ENCODE measurements around the gene SNX33. TPM values are rescaled to one million over a fixed set of nuclear protein-coding genes. Genes with fewer than 3 reads are reported as not detected.
A peak's percentile ranks its signal among the peaks of the same experiment; 100 is the strongest.

Gene SNX33
- total RNA-seq, 1 donor from 2014 or later = 36.3 TPM

DNA sequence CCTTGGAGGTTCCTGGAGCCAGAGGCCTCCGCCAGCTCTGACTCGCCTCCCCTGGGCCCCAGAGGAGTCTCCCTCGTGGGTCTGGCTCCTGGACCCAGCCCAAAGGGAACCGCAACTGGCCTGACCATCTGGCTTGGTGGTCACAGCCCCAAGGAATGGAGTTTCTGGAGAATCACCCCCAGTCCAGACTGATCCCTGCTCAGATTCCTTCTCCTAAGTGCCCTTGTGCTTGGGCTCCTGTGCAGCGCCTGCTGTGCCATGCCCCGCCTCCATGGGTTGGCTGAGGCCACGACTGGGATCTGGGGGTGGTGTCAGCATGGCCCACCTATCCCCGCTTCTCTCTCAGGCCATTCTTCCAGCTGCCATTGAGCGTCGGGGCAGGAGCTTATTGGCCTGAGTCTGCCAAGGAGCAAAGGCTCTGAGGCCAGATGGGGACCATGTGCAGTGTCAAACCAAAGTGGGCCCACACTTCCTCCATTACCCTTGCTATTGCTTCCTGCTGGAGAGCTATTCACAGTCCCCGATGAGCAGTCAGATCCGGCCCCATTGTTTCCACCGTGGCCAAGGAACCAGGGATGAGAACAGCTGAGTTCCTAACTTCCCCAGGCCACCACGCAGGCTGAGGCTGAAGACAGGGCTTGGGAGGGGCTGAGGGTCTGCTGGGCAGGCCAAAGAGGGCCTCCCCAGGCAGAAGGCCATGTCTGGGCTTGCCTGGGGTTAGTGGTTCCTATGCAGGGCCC, 46.0 kb downstream of the SNX33 start:
- DNase-seq (ENCODE audit: extremely low spot score, unreplicated experiment) = no peak
- Mint-ChIP-seq H3K27ac (ENCODE audit: unreplicated experiment) (peak overlapping the region; percentile 93), H3K36me3 (ENCODE audit: unreplicated experiment) (peaks cover 4% of the 10 kb centered on the region), H3K4me1 (ENCODE audit: unreplicated experiment) (peaks cover 56% of the 10 kb centered on the region), H3K4me3 (ENCODE audit: unreplicated experiment) (no peak overlapping the region), H3K27me3 (ENCODE audit: unreplicated experiment) (no peaks in the 10 kb centered on the region), H3K9me3 (ENCODE audit: unreplicated experiment) (no peaks in the 10 kb centered on the region)
- TF ChIP-seq, protein P1, sequence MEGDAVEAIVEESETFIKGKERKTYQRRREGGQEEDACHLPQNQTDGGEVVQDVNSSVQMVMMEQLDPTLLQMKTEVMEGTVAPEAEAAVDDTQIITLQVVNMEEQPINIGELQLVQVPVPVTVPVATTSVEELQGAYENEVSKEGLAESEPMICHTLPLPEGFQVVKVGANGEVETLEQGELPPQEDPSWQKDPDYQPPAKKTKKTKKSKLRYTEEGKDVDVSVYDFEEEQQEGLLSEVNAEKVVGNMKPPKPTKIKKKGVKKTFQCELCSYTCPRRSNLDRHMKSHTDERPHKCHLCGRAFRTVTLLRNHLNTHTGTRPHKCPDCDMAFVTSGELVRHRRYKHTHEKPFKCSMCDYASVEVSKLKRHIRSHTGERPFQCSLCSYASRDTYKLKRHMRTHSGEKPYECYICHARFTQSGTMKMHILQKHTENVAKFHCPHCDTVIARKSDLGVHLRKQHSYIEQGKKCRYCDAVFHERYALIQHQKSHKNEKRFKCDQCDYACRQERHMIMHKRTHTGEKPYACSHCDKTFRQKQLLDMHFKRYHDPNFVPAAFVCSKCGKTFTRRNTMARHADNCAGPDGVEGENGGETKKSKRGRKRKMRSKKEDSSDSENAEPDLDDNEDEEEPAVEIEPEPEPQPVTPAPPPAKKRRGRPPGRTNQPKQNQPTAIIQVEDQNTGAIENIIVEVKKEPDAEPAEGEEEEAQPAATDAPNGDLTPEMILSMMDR (IDR thresholded peaks at IDR 0.05) = no peak

DNA sequence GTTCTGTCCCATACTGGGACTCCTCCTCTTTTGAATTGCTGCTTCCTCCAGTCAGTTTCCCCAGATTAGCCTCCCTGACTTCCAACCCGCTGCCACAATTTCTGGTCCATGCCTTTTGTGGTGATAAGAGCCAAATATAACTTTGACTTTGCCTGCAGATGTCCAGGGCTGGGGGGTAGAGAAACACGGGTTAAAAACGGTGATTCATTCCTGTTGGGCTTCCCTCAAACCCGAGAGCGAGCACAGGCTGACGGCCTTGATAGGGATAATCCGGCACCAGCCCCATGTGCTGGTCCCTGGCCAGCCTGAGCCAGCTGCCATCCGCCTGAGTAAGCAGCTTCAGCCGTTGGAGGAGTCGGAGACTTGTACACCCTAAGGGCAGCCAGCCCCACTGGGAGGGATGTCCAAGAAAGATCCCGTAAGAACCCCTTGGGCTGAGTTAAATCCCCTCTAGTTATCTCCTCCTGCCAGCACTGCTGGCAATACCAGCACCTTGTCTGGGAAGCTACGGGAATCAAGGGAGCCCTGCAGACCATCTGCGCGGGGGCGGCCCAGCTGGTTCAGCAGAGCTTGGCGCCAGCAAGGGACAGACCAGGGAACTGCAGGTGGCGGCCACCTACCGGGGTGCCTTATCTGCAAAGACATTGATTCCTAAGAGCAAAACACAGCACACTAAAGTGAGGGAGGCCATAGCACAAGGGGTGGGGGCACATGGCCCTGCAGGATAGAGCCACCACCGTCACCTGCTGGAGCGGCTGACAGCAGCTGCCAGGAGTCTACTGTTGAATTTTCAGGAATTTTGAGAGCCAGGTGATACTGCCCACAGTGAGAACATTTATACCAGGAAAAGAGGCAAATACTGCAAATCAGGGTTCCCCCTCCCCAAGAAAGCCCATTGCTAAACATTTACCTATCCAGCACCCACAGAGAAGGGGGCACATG, 46.8 kb downstream of the SNX33 start:
- Mint-ChIP-seq H3K27ac (ENCODE audit: unreplicated experiment) (peak overlapping the region; percentile 93), H3K27me3 (ENCODE audit: unreplicated experiment) (no peaks in the 10 kb centered on the region), H3K36me3 (ENCODE audit: unreplicated experiment) (peaks cover 4% of the 10 kb centered on the region), H3K9me3 (ENCODE audit: unreplicated experiment) (no peaks in the 10 kb centered on the region), H3K4me3 (ENCODE audit: unreplicated experiment) (no peak overlapping the region), H3K4me1 (ENCODE audit: unreplicated experiment) (peaks cover 63% of the 10 kb centered on the region)
- TF ChIP-seq, protein P1 (IDR thresholded peaks at IDR 0.05) = peak; percentile 54
- DNase-seq (ENCODE audit: extremely low spot score, unreplicated experiment) = peak; percentile 93

DNA sequence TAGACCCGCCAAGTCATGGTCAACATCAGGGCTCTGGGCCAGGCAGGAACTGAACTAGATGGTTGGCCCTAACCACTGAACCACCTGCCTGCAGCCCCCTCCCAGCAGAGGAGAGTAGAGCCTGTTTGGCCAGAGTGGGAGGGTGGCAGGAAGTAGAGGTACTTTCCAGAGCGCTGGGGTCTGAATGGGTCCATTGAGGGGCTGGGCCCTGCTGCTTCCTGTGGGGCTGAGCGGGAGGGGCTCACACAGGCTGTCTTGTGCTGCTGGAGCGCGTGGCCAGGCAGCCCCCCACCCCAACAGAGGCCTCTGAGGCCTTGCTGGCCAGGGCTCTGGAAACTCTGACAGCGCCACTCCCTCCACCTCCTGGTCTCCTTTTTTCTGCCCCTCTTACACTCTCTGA, 47.5 kb downstream of the SNX33 start:
- H3K4me1 Mint-ChIP-seq (ENCODE audit: unreplicated experiment) = peaks cover 68% of the 10 kb centered on the region

DNA sequence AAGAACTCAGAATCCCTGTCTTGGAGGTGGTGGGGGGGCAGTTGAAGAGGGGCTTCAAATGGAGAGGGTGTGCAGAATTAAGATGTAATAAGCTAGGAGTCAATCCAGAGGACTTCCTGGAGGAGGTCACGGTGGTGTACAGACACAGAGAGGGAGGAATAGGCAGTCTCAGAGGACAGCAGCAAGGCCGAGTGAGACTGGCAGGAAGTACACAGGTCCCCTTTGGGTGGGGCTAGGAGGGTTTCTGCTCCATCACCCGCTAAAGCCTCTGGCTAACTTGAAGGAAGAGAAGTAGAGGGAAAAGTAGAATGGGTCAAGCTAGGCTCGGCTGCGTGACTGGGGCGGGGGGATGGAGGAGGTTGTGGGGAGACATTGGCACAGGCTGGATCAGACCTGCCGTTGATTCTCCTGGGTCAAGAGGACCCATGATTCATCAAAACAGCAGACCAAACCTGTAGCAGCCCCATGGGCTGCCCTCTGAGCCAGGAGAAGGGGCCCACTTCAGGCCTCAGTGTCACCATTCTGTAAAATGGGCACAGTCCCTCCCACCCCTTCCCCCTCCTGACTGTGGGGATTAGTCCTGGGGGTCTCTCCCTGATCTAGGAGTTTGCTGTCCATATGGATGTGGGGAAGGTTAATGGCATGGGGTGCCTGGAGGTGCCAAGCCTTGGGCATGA, 48.1 kb downstream of the SNX33 start:
- TF ChIP-seq, protein P1 (IDR thresholded peaks at IDR 0.05) = no peak
- H3K27me3 Mint-ChIP-seq (ENCODE audit: unreplicated experiment) = no peaks in the 10 kb centered on the region
- no peaks in the 10 kb centered on the region for H3K9me3 Mint-ChIP-seq (ENCODE audit: unreplicated experiment)
- H3K27ac Mint-ChIP-seq (ENCODE audit: unreplicated experiment) = peak overlapping the region; percentile 67
- no peak overlapping the region for H3K4me3 Mint-ChIP-seq (ENCODE audit: unreplicated experiment)
- DNase-seq (ENCODE audit: extremely low spot score, unreplicated experiment) = no peak
- H3K4me1 Mint-ChIP-seq (ENCODE audit: unreplicated experiment) = peaks cover 73% of the 10 kb centered on the region
- H3K36me3 Mint-ChIP-seq (ENCODE audit: unreplicated experiment) = peaks cover 4% of the 10 kb centered on the region

More for the DNA sequence above, 47.5 kb downstream of the SNX33 start:
- no peak for DNase-seq (ENCODE audit: extremely low spot score, unreplicated experiment)
- Mint-ChIP-seq H3K4me3 (ENCODE audit: unreplicated experiment) (no peak overlapping the region), H3K27ac (ENCODE audit: unreplicated experiment) (peak overlapping the region; percentile 93), H3K9me3 (ENCODE audit: unreplicated experiment) (no peaks in the 10 kb centered on the region), H3K27me3 (ENCODE audit: unreplicated experiment) (no peaks in the 10 kb centered on the region), H3K36me3 (ENCODE audit: unreplicated experiment) (peaks cover 4% of the 10 kb centered on the region)
- TF ChIP-seq, protein P1 (IDR thresholded peaks at IDR 0.05) = no peak

Measured in osteocyte (in vitro differentiated cells).